Measurements from ENCODE around the gene NTNG1. TPM values are rescaled to one million over a fixed set of nuclear protein-coding genes. Genes with fewer than 3 reads are reported as not detected.

Gene NTNG1
- total and polyA plus RNA-seq, 3 donors from 2014 or later: 1.8 to 2.3 (median 2.2) TPM

DNA sequence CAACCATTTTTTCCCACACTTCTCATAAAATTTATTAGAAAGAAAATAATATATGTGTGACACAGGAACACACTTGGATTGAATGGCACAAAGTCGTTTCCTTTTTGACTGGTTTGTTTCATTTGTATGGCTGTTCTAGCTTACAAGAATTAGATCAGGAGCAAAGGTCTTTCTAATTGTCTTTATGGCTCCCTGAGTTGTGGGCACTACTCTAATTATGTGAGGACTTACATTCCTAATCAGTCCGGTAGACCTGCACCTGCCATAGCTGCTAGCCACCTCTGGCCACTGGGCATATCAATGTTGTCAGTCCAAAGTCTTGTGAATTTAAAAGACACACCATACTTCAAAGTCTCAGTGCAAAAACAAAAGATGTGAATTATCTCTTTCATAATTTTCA, 346.7 kb downstream of the NTNG1 start:
- Histone ChIP-seq H3K27me3 (no peaks in the 10 kb centered on the region), H3K4me1 (no peaks in the 10 kb centered on the region), H3K4me3 (no peak overlapping the region), H3K36me3 (ENCODE audit: low read depth, missing control alignments) (no peaks in the 10 kb centered on the region), H3K9me3 (no peaks in the 10 kb centered on the region), H3K27ac (no peak overlapping the region)
- DNase-seq: no peak
- TF ChIP-seq POLR2A (IDR thresholded peaks at IDR 0.05): no peak
- intact Hi-C loops (cut with DNase I; ENCODE audit: low total_unique reads): no loop called here
- WGBS, 2 donors: 68 to 69% methylated on average over 2 of the region's 2 CpGs

GRCh38 chr1:107491582-107491981, 350.7 kb downstream of the NTNG1 start:
- no peaks in the 10 kb centered on the region for H3K36me3 ChIP-seq (ENCODE audit: low read depth, missing control alignments)
- H3K4me1 ChIP-seq: no peaks in the 10 kb centered on the region
- H3K27ac ChIP-seq: no peak overlapping the region
- H3K9me3 ChIP-seq: no peaks in the 10 kb centered on the region
- no peak for DNase-seq
- WGBS, 2 donors: 75 to 82% methylated on average over 4 of the region's 4 CpGs
- intact Hi-C loops (cut with DNase I; ENCODE audit: low total_unique reads): no loop called here
- TF ChIP-seq POLR2A (IDR thresholded peaks at IDR 0.05) (no peak), CTCF (IDR thresholded peaks at IDR 0.05) (no peak)
- no peaks in the 10 kb centered on the region for H3K27me3 ChIP-seq
- no peak overlapping the region for H3K4me3 ChIP-seq

- no peak for DNase-seq
- Histone ChIP-seq H3K9me3 (no peaks in the 10 kb centered on the region), H3K36me3 (ENCODE audit: low read depth, missing control alignments) (no peaks in the 10 kb centered on the region), H3K4me3 (no peak overlapping the region), H3K27ac (no peak overlapping the region), H3K4me1 (no peaks in the 10 kb centered on the region), H3K27me3 (no peaks in the 10 kb centered on the region)
- WGBS, 2 donors: 86 to 90% methylated on average over 4 of the region's 4 CpGs
- intact Hi-C loops (cut with DNase I; ENCODE audit: low total_unique reads): no loop called here
- TF ChIP-seq POLR2A (IDR thresholded peaks at IDR 0.05) (no peak), CTCF (IDR thresholded peaks at IDR 0.05) (no peak)
These were observed 352.4 kb downstream of the NTNG1 start for GRCh38 chr1:107493111-107493716.

DNA sequence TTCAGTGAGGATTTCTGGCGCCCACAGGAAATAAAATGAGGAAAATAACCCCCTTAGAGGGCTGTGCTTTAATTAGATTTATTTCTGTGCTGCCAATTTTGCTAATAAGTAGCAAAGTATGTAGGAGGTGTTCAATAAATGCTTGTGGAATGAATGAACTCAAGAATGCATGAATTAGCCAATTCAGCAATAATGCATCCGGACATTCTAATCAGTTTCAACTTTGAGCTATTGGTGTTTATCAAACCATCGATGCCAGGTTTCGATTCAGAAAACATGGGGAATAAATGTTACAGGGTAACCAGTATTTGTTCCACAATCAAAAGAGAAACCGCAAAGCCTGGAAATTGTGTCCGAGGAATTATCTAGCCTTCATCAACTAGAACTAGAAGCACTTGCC, 353.2 kb downstream of the NTNG1 start:
- TF ChIP-seq POLR2A (IDR thresholded peaks at IDR 0.05) (no peak), CTCF (IDR thresholded peaks at IDR 0.05) (no peak)
- intact Hi-C loops (cut with DNase I; ENCODE audit: low total_unique reads): no loop called here

DNA sequence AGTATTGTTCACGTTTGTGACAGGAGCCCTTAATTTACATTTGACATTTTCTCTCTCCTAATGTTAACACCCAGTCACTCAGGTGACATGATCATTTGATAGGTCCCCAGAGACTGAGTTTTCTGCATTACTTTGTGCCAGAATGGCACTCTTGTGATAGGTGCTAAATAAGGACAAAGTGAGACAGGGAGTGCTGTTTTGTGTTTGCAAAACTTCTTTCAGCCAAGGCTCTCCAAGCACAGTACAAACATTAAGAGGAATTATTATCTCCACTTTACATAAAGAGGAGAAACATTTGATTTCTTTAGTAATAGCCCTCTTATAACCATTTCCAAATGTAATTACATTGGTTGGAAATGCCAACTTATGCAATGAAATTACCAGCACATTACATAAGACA, 355.2 kb downstream of the NTNG1 start:
- no peaks in the 10 kb centered on the region for H3K27me3 ChIP-seq
- intact Hi-C loops (cut with DNase I; ENCODE audit: low total_unique reads): no loop called here
- no peaks in the 10 kb centered on the region for H3K9me3 ChIP-seq
- no peaks in the 10 kb centered on the region for H3K36me3 ChIP-seq (ENCODE audit: low read depth, missing control alignments)
- no peak overlapping the region for H3K4me3 ChIP-seq
- no peaks in the 10 kb centered on the region for H3K4me1 ChIP-seq
- no peak overlapping the region for H3K27ac ChIP-seq
- no peak for DNase-seq
- TF ChIP-seq CTCF (IDR thresholded peaks at IDR 0.05) (no peak), POLR2A (IDR thresholded peaks at IDR 0.05) (no peak)
- WGBS, 2 donors: 32 to 58% methylated on average over 1 of the region's 1 CpG

More for the DNA sequence above, 353.2 kb downstream of the NTNG1 start:
- Histone ChIP-seq H3K27ac (no peak overlapping the region), H3K4me3 (no peak overlapping the region), H3K27me3 (no peaks in the 10 kb centered on the region), H3K36me3 (ENCODE audit: low read depth, missing control alignments) (no peaks in the 10 kb centered on the region), H3K9me3 (no peaks in the 10 kb centered on the region), H3K4me1 (no peaks in the 10 kb centered on the region)
- WGBS, 2 donors: 91 to 92% methylated on average over 6 of the region's 6 CpGs
- DNase-seq: no peak
